OCI-LY3 (cell line): ENCODE measurements around the gene DAB1.

Source experiments
- EZH2phosphoT487 ChIP-seq: fragments of 200-600 bp; shearing (Covaris generic); IDR thresholded peaks from 2 replicates; pipeline ENCODE4 v1.6.1; 2018; ENCODE audit warnings: antibody characterized with exemption, mixed run types, low read depth
- TF ChIP-seq, protein P1 (sequence below): fragments of 200-600, 300-600 bp; sonication (generic); IDR thresholded peaks from 2 replicates; pipeline ENCODE4 v1.5.1; 2014; ENCODE audit warnings: antibody characterized with exemption, low read length, low read depth

DNA sequence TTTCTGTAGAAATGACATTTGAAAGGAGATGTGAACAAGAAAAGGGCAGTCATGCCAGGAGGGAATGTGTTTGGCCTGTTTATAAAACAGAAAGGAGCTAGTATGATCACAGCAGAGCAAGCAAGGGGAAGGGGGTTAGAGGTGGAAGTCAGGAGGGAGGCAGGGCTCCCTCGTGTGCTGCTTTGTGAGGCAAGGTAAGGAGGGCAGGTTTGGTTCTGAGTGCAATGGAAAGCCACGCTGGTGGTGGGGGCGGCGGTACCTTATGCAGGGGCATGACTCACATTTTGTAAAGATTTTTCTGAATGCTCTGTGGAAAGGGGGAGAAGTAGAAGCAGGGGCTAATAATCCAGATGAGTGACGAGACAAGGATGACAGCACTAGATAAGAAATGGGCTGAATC lies 260.5 kb downstream of the DAB1 start:
- TF ChIP-seq, protein P1, sequence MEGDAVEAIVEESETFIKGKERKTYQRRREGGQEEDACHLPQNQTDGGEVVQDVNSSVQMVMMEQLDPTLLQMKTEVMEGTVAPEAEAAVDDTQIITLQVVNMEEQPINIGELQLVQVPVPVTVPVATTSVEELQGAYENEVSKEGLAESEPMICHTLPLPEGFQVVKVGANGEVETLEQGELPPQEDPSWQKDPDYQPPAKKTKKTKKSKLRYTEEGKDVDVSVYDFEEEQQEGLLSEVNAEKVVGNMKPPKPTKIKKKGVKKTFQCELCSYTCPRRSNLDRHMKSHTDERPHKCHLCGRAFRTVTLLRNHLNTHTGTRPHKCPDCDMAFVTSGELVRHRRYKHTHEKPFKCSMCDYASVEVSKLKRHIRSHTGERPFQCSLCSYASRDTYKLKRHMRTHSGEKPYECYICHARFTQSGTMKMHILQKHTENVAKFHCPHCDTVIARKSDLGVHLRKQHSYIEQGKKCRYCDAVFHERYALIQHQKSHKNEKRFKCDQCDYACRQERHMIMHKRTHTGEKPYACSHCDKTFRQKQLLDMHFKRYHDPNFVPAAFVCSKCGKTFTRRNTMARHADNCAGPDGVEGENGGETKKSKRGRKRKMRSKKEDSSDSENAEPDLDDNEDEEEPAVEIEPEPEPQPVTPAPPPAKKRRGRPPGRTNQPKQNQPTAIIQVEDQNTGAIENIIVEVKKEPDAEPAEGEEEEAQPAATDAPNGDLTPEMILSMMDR: no peak
- TF ChIP-seq EZH2phosphoT487: no peak
